NB4 (cell line): ENCODE results near the gene BPIFB2.

ENCODE experiments used
- CTCF ChIP-seq: IDR thresholded peaks from one replicate; pipeline ENCODE4 v1.5.1; 2012; ENCODE audit warnings: low read depth, low read length
- POLR2A ChIP-seq: IDR thresholded peaks from 2 replicates; pipeline ENCODE4 v1.6.1; 2011; ENCODE audit warnings: mild to moderate bottlenecking; ENCODE audit not compliant: insufficient read length; ENCODE audit errors: extremely low read depth

GRCh38 chr20:33031531-33031930, 24.0 kb downstream of the BPIFB2 start, which contains the start of gene BPIFB6:
- TF ChIP-seq CTCF (no peak), POLR2A (no peak)
